ENCODE results near the gene SLC12A1.

- TF ChIP-seq POLR2A (IDR thresholded peaks at IDR 0.05; ENCODE audit: low read length) = no peak
- no peak for TF ChIP-seq GATA1 (IDR thresholded peaks at IDR 0.05; ENCODE audit: low read depth, low read length)
Observed at GRCh38 chr15:48307586-48307985, 101.5 kb downstream of the SLC12A1 start.

Data from erythroblast (primary cell).